GM10266 (cell line): Measurements from ENCODE around the gene XPOT.

ENCODE experiments used
- DNase-seq: peaks from one replicate; pipeline ENCODE4 v3.0.0; 2012; ENCODE audit errors: extremely low spot score
- TF ChIP-seq, protein P1 (sequence below): IDR thresholded peaks from 2 replicates; pipeline ENCODE4 v1.5.1; 2012; ENCODE audit warnings: mild to moderate bottlenecking, low read depth; ENCODE audit not compliant: control insufficient read depth, insufficient read depth; ENCODE audit errors: missing control alignments

XPOT gene

DNA sequence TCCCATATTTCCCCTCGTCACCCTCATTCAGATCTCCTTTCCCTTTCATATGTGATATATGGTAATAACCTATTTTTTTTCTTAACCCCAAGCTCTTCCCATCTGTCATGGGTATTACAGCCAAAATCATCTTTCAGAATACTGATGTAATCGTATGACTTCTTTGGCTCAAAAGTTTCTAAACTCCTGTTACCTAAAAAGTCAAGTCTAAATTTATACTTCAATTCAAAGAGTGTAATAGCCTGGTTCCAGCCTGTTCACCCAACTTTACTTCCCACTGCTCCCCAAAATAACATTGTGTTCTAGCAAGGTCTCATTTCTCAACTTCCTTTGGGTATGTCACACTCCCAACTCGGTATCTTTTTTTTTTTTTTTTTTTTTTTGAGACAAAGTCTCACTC, 96.2 kb downstream of the XPOT start:
- TF ChIP-seq, protein P1, sequence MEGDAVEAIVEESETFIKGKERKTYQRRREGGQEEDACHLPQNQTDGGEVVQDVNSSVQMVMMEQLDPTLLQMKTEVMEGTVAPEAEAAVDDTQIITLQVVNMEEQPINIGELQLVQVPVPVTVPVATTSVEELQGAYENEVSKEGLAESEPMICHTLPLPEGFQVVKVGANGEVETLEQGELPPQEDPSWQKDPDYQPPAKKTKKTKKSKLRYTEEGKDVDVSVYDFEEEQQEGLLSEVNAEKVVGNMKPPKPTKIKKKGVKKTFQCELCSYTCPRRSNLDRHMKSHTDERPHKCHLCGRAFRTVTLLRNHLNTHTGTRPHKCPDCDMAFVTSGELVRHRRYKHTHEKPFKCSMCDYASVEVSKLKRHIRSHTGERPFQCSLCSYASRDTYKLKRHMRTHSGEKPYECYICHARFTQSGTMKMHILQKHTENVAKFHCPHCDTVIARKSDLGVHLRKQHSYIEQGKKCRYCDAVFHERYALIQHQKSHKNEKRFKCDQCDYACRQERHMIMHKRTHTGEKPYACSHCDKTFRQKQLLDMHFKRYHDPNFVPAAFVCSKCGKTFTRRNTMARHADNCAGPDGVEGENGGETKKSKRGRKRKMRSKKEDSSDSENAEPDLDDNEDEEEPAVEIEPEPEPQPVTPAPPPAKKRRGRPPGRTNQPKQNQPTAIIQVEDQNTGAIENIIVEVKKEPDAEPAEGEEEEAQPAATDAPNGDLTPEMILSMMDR = no peak
- DNase-seq = no peak
